Activated naive CD8-positive, alpha-beta T cell (primary cell): ENCODE results near the gene GLMN.
"Not testable (repeated sequence)": the region's sequence is repeated elsewhere in the genome, so short reads cannot be mapped to it uniquely, and the experiment has no call there.

Source experiments
- H3K27ac Mint-ChIP-seq: one replicate; pipeline ENCODE4 v1.8.0; 2021; ENCODE audit warnings: mixed read lengths
- H3K27me3 Mint-ChIP-seq: one replicate; pipeline ENCODE4 v1.8.0; 2021; ENCODE audit warnings: mixed read lengths
- H3K36me3 Mint-ChIP-seq: one replicate; pipeline ENCODE4 v1.8.0; 2021; ENCODE audit warnings: mixed read lengths
- H3K4me1 Mint-ChIP-seq: one replicate; pipeline ENCODE4 v1.8.0; 2021; ENCODE audit warnings: low read depth, mixed read lengths
- H3K4me3 Mint-ChIP-seq: one replicate; pipeline ENCODE4 v1.8.0; 2021; ENCODE audit warnings: mild to moderate bottlenecking, mixed read lengths
- H3K9me3 Mint-ChIP-seq: one replicate; pipeline ENCODE4 v1.8.0; 2021; ENCODE audit warnings: low read depth, mixed read lengths

GLMN gene

GRCh38 chr1:92262516-92262915 lies 36.3 kb downstream of the GLMN start:
- H3K27ac Mint-ChIP-seq: no peak overlapping the region
- peaks cover 28% of the 10 kb centered on the region for H3K36me3 Mint-ChIP-seq
- peaks cover 3% of the 10 kb centered on the region for H3K9me3 Mint-ChIP-seq
- H3K4me1 Mint-ChIP-seq: no peaks in the 10 kb centered on the region
- H3K4me3 Mint-ChIP-seq: no peak overlapping the region
- no peaks in the 10 kb centered on the region for H3K27me3 Mint-ChIP-seq

- H3K27ac Mint-ChIP-seq: no peak overlapping the region
- H3K4me3 Mint-ChIP-seq: no peak overlapping the region
- no peaks in the 10 kb centered on the region for H3K27me3 Mint-ChIP-seq
- peaks cover 1% of the 10 kb centered on the region for H3K4me1 Mint-ChIP-seq
- peaks cover 55% of the 10 kb centered on the region for H3K36me3 Mint-ChIP-seq
- peaks cover 14% of the 10 kb centered on the region for H3K9me3 Mint-ChIP-seq
Measured at GRCh38 chr1:92259350-92259749, 39.4 kb downstream of the GLMN start.

- H3K9me3 Mint-ChIP-seq: peaks cover 14% of the 10 kb centered on the region
- H3K27ac Mint-ChIP-seq, H3K27me3 Mint-ChIP-seq, H3K4me3 Mint-ChIP-seq, H3K4me1 Mint-ChIP-seq: not testable (repeated sequence)
- H3K36me3 Mint-ChIP-seq: peaks cover 60% of the 10 kb centered on the region
Measured at GRCh38 chr1:92254714-92255113, 44.1 kb downstream of the GLMN start.

GRCh38 chr1:92244376-92244775 lies 54.4 kb downstream of the GLMN start:
- no peak overlapping the region for H3K27ac Mint-ChIP-seq
- no peaks in the 10 kb centered on the region for H3K9me3 Mint-ChIP-seq
- H3K4me1 Mint-ChIP-seq: no peaks in the 10 kb centered on the region
- H3K36me3 Mint-ChIP-seq: peaks cover under 1% of the 10 kb centered on the region
- H3K4me3 Mint-ChIP-seq: no peak overlapping the region
- no peaks in the 10 kb centered on the region for H3K27me3 Mint-ChIP-seq

- no peak overlapping the region for H3K27ac Mint-ChIP-seq
- no peaks in the 10 kb centered on the region for H3K9me3 Mint-ChIP-seq
- H3K4me3 Mint-ChIP-seq: no peak overlapping the region
- H3K36me3 Mint-ChIP-seq: no peaks in the 10 kb centered on the region
- no peaks in the 10 kb centered on the region for H3K4me1 Mint-ChIP-seq
- peaks cover 5% of the 10 kb centered on the region for H3K27me3 Mint-ChIP-seq
Measured at GRCh38 chr1:92240034-92240433, 58.8 kb downstream of the GLMN start.

- Mint-ChIP-seq H3K4me3 (no peak overlapping the region), H3K4me1 (no peaks in the 10 kb centered on the region), H3K27ac (no peak overlapping the region), H3K36me3 (no peaks in the 10 kb centered on the region), H3K27me3 (no peaks in the 10 kb centered on the region), H3K9me3 (no peaks in the 10 kb centered on the region)
Measured at GRCh38 chr1:92230736-92231135, 68.1 kb downstream of the GLMN start.

GRCh38 chr1:92228401-92228800 lies 70.4 kb downstream of the GLMN start:
- no peaks in the 10 kb centered on the region for H3K4me1 Mint-ChIP-seq
- H3K36me3 Mint-ChIP-seq: no peaks in the 10 kb centered on the region
- H3K4me3 Mint-ChIP-seq: no peak overlapping the region
- no peaks in the 10 kb centered on the region for H3K9me3 Mint-ChIP-seq
- no peaks in the 10 kb centered on the region for H3K27me3 Mint-ChIP-seq
- no peak overlapping the region for H3K27ac Mint-ChIP-seq

GRCh38 chr1:92219028-92219427 lies 79.8 kb downstream of the GLMN start:
- H3K4me1 Mint-ChIP-seq: no peaks in the 10 kb centered on the region
- H3K27me3 Mint-ChIP-seq: no peaks in the 10 kb centered on the region
- H3K36me3 Mint-ChIP-seq: peaks cover 2% of the 10 kb centered on the region
- no peak overlapping the region for H3K4me3 Mint-ChIP-seq
- no peak overlapping the region for H3K27ac Mint-ChIP-seq
- H3K9me3 Mint-ChIP-seq: peaks cover 3% of the 10 kb centered on the region

- Mint-ChIP-seq H3K27me3 (no peaks in the 10 kb centered on the region), H3K4me3 (no peak overlapping the region), H3K4me1 (no peaks in the 10 kb centered on the region), H3K27ac (no peak overlapping the region), H3K9me3 (peaks cover 3% of the 10 kb centered on the region), H3K36me3 (peaks cover 2% of the 10 kb centered on the region)
Measured at GRCh38 chr1:92218559-92218958, 80.2 kb downstream of the GLMN start.

- no peak within 1 kb of the TSS for H3K27ac Mint-ChIP-seq
- no peaks in the 10 kb centered on the region for H3K4me1 Mint-ChIP-seq
- H3K36me3 Mint-ChIP-seq: peaks cover 2% of the 10 kb centered on the region
- H3K4me3 Mint-ChIP-seq: no peak within 1 kb of the TSS
- no peaks in the 10 kb centered on the region for H3K27me3 Mint-ChIP-seq
- peaks cover 3% of the 10 kb centered on the region for H3K9me3 Mint-ChIP-seq
Measured at GRCh38 chr1:92217721-92218120, 81.1 kb downstream of the GLMN start, which contains the start of gene C1orf146. C1orf146 (plus strand) TSS chr1:92217915; CDS start chr1:92231421, 13,506 bp downstream.

GRCh38 chr1:92211166-92211565 lies 87.6 kb downstream of the GLMN start:
- no peaks in the 10 kb centered on the region for H3K27me3 Mint-ChIP-seq
- no peak overlapping the region for H3K4me3 Mint-ChIP-seq
- H3K27ac Mint-ChIP-seq: no peak overlapping the region
- H3K36me3 Mint-ChIP-seq: peaks cover 4% of the 10 kb centered on the region
- H3K9me3 Mint-ChIP-seq: peaks cover 5% of the 10 kb centered on the region
- peaks cover 10% of the 10 kb centered on the region for H3K4me1 Mint-ChIP-seq

- peaks cover 10% of the 10 kb centered on the region for H3K4me1 Mint-ChIP-seq
- no peak overlapping the region for H3K4me3 Mint-ChIP-seq
- peaks cover 2% of the 10 kb centered on the region for H3K36me3 Mint-ChIP-seq
- no peaks in the 10 kb centered on the region for H3K27me3 Mint-ChIP-seq
- H3K27ac Mint-ChIP-seq: no peak overlapping the region
- peaks cover 5% of the 10 kb centered on the region for H3K9me3 Mint-ChIP-seq
Measured at GRCh38 chr1:92210701-92211100, 88.1 kb downstream of the GLMN start.

GRCh38 chr1:92203105-92203504 lies 95.7 kb downstream of the GLMN start:
- Mint-ChIP-seq H3K27ac (peak overlapping the region; percentile 41), H3K4me3 (no peak overlapping the region), H3K9me3 (peaks cover 17% of the 10 kb centered on the region), H3K27me3 (no peaks in the 10 kb centered on the region), H3K36me3 (peaks cover 19% of the 10 kb centered on the region), H3K4me1 (peaks cover 16% of the 10 kb centered on the region)

GRCh38 chr1:92201973-92202372 lies 96.8 kb downstream of the GLMN start:
- Mint-ChIP-seq H3K4me1 (peaks cover 16% of the 10 kb centered on the region), H3K27me3 (no peaks in the 10 kb centered on the region), H3K36me3 (peaks cover 17% of the 10 kb centered on the region), H3K4me3 (no peak overlapping the region), H3K9me3 (peaks cover 17% of the 10 kb centered on the region), H3K27ac (peak overlapping the region; percentile 37)
